ENCODE measurements around the gene KCNAB1.

The KCNAB1 gene

DNA sequence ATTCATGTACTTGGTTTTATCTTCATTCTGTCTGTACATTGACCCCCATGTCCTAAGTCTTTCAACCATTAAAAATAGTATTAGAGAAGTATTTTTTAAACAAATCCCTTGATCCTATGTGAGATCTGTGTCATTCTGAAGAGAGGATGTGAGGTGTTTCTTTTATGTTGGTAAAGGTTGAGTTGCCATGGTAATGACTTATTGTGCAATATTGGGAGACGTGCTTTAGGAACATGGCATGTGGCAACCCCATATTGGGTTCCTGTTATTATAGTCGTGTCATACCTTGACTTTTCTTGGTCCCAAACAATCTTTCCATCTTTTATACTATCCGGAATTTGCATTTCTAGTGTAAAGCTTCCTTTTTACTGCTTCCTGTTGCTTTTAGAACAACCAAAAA lies 203.1 kb downstream of the KCNAB1 start:
- DNase-seq (ENCODE audit: low read depth) = no peak

GRCh38 chr3:156330415-156330814 lies 210.0 kb downstream of the KCNAB1 start:
- DNase-seq (ENCODE audit: low read depth) = no peak

DNA sequence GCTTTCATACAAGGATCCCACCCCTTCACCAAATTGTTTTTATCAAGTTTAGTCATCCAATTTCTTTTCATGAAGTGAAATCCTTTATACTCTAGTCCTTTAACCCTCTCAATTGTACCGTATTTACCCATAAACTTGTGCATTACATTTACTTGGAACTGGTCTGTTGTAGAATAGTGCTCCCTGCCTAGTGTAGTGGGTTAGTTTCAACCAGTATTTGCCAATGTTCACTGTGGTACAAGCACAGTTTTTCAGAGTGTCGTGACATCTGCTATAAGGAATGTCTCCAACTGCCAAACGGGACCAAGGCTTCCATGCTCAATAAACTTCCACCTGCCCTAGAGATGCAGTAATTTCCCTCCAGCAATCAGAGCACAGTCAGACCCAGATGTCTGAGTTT lies 211.9 kb downstream of the KCNAB1 start:
- DNase-seq (ENCODE audit: low read depth) = no peak

DNA sequence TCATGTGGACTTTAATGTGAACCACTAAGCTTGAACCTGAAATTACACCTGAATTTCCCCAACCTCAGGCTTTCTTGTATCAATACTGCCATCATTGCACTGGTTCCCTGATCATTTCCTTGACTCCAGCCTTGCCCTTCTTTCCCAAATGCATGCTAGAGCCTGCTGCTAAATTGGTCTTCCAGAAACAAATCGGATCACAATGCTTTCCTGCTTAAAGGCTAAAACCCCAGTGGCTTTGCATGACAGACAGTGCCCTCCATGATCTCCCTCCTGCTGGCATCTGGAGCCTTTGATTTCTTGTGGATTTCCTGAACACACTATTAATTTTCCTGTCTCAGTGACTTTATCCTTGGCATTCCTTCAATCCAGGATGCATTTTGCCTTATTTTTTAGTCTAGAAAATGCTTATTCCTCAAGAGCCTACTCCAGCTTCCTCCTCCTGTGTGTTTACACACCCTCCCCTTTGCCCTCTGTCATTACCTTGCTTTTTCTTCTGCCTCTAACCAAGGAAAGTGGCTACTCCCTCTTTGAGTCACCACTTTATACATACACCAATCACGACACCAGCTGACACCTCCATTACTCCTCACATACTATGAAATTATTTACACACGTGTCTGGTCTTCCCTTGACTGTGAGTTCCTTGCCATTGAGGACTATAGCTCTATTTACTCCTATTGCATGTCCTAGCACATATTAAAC lies 214.6 kb downstream of the KCNAB1 start:
- DNase-seq (ENCODE audit: low read depth) = no peak

DNA sequence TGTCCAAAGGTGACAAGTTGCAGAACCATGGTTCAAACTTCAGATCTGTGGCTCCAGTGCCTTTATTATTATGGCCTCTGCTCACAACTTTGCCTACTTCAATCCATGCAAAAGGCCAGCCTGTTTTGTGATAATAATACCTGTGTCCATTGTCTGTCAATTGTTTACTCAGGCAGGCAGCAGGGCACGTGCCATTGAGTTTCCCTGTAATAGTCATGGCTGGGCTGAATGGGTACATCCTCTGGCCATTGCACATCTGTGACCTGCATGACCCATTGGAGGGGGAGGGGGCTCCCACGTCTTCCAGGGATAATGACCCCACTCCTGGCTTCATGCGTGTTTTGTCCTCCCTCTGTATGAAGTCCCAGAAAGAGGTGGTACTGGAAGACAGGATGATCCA lies 219.1 kb downstream of the KCNAB1 start:
- no peak for DNase-seq (ENCODE audit: low read depth)

- no peak for DNase-seq (ENCODE audit: low read depth)
These were observed 221.0 kb downstream of the KCNAB1 start for GRCh38 chr3:156341332-156341731.

DNA sequence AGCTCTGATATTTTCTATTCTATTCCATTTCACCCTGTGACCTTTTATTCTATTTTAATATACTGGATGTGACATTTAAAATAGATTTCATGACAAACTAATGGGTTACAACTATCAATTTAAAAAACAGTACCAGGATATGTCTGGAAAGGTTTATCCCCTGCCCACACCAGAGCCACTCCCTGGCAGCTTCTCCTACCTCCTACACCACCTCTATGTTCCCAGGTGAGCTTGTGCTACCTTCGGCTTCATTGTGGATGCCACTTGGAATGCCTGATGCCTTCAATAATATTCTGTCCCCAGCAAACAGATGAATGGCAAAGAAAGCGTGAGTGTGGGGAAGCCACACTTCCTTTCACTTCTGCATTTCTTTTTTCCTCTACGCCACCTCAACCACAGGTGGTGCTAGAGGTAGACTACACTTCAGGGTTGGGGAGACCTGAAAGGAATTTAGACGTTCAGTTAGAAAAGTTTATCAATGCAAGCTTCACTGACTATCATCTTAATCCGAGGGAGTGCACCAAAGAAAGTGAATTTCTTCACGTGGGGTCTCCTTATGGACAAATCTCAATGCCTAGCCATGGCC lies 221.5 kb downstream of the KCNAB1 start:
- DNase-seq (ENCODE audit: low read depth) = no peak

- no peak for DNase-seq (ENCODE audit: low read depth)
These were observed 223.8 kb downstream of the KCNAB1 start for GRCh38 chr3:156344215-156344614.

- DNase-seq (ENCODE audit: low read depth) = no peak
These were observed 228.7 kb downstream of the KCNAB1 start for GRCh38 chr3:156349111-156349510.

DNA sequence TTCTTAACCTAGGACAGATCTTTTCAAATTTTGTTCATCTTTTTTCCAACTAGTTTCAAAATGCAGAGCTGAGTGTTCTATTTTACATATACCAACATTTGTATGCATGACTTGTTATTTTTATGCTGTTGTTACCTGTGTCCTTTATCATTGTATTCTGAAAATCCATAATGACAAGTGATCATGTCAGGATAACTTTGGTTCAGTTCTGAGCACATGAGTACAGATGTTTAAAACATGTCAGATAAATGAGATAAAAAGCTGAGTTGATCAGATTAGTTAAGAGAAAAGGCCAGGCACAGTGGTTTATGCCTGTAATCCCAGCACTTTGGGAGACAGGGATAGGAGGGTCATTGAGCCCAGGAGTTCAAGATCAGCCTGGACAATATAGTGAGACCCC lies 229.6 kb downstream of the KCNAB1 start:
- DNase-seq (ENCODE audit: low read depth) = no peak

GRCh38 chr3:156350781-156351180 lies 230.4 kb downstream of the KCNAB1 start:
- DNase-seq (ENCODE audit: low read depth) = no peak

DNA sequence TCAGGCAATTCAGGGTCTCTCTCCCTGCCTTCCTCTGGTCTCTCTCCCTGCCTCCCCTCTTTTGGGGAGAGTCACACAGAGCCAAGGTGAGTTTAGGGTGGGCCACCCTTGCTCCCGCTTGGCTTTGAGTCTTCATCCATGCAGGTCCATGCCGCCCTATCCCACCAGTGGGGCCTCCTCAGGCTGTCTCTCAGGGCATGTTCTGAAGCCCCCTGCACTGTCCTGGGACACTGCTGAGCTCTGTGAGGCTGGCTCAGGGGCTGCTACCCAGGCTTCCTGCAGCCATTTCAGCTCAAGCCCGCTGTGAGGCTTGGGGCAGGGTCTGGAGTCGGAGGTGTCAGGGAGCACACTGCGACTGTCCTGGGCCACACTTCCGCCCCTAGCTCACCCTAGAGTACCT lies 231.4 kb downstream of the KCNAB1 start:
- DNase-seq (ENCODE audit: low read depth) = no peak

- DNase-seq (ENCODE audit: low read depth) = no peak
These were observed 232.3 kb downstream of the KCNAB1 start for GRCh38 chr3:156352728-156353127.

- DNase-seq (ENCODE audit: low read depth) = no peak
These were observed 233.2 kb downstream of the KCNAB1 start for GRCh38 chr3:156353563-156353962.

DNA sequence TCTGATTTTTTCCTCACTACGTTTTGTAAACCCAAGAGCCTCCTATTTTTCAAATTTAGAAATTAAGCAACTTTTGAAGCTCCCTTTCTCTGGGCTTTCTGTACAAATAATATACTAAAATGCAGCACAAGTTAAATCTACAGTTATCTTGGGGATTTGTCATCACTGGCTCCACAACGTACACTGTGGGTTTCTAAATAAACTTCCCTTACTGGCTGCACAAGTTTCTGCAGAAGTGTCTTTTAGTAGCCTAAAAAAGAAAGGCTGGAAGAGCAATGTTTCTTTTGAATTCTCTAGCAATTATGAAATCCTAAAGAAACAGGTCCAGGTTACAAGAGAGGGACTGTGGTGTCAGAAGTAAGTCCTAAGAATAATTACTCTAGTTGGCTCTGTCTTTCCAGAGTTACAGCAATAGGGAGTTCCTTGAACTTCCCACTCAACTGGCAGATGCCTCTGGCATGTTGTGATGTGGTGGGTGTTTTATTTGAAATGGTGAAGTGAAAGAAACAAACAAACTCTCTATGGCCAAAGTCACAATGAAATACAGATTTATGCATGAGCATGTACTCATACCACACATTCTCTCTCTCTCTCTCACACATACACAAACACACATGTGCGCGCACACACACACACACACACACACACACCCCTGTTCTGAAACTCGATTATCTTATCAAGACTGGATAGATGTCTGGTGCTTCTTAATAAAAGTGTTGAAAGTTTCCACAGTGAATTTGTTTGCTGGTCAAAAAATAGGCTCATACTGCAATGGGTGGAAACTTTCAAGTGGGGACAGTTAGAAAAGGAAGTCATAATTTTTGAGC lies 236.4 kb downstream of the KCNAB1 start:
- DNase-seq (ENCODE audit: low read depth) = no peak

- DNase-seq (ENCODE audit: low read depth) = no peak
These were observed 237.9 kb downstream of the KCNAB1 start for GRCh38 chr3:156358232-156358631.

DNA sequence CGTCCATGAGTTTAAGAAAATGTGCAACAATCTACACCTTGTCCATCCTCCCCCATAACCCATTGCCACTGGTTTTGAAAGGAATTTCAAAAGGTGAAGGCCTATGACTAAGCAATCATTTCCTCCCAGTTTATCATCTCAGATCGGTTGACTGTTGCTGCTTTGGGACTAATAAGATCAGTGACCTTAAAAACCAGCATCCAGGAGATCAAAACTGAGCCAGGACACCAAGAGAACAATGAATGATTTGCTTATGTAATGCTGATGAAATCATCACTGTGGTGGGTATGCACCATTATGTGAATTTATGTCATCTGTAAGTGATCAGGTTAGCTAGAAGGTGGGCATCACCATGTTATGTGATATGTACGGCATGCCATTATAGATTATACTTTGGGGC lies 239.0 kb downstream of the KCNAB1 start:
- no peak for DNase-seq (ENCODE audit: low read depth)

DNA sequence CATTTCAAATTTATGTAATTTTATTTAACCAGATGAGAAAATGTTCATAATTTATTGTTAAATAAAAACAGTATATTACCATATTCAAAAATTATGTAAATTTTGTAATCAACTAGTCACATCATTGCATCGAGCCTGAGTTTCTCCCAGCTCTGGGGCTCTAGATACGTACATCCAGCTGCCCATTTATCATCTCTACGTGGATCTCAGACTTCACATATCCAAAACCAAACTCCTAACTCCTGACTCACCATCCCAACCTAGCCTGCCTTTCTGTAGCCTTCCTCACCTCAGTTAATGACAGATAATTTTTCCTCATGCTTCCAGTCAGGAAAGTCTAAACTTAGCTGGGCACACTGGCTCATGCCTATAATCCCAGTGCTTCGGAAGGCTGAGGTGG lies 239.7 kb downstream of the KCNAB1 start:
- no peak for DNase-seq (ENCODE audit: low read depth)

GRCh38 chr3:156360963-156361362 lies 240.6 kb downstream of the KCNAB1 start:
- DNase-seq (ENCODE audit: low read depth) = no peak

DNA sequence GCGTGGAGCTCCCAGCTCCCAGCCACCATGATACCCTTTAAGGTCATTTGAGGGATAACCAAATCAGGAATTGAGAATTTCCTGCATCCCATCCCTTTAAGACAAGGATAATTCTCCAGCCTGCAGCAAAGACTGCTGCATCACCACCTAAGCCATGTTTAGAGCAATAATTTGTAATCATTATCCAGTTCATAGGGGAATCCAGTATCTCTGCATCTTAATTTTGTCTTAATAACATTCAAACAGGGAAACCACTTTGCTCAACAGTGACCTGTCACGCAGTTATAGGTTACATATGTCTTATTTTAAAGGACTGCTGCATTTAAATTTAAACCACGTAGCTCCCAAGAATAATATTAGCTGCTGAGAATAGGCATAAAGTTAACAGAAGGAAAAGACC lies 246.2 kb downstream of the KCNAB1 start:
- DNase-seq (ENCODE audit: low read depth) = no peak

GRCh38 chr3:156368189-156368588 lies 247.8 kb downstream of the KCNAB1 start:
- DNase-seq (ENCODE audit: low read depth) = no peak

DNA sequence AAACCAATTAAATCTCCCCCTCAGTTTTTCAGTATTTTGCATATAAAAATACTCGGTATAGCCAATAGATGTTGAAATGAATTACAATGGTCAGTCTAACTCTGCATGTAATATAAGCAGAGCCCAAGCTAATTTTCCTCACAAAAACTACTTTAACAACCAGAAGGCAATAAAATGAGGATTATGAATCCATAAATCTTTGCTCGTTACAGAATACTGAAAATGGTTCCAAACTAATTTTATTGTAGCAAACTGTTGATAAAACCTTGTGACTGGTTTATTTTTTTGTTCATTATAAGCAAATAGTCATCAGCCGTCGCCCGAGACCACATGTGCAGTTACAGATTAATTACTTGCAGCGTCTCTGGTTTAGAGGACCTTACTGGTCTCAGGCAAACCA lies 251.3 kb downstream of the KCNAB1 start:
- no peak for DNase-seq (ENCODE audit: low read depth)

- no peak for DNase-seq (ENCODE audit: low read depth)
These were observed 252.7 kb downstream of the KCNAB1 start for GRCh38 chr3:156373095-156373494.

Measured in GM04504 (cell line).